Stomach smooth muscle (tissue), 2 donors: ENCODE measurements around the gene PSG6.
"Not testable (repeated sequence)": the region's sequence is repeated elsewhere in the genome, so short reads cannot be mapped to it uniquely, and the experiment has no call there.

Experiments
- H3K27ac ChIP-seq: one replicate; pipeline ENCODE4 v1.7.0; 2013; ENCODE audit warnings: mild to moderate bottlenecking, low read length, inconsistent platforms
- H3K27me3 ChIP-seq, 2 donors: one replicate each; pipeline ENCODE4 v1.7.0; 2013; ENCODE audit warnings: low read length in 2 of 2; ENCODE audit not compliant: insufficient read depth in 2 of 2, control insufficient read depth in 1 of 2
- H3K36me3 ChIP-seq, 2 donors: one replicate each; pipeline ENCODE4 v1.7.0; 2013; ENCODE audit warnings: low read length in 2 of 2; ENCODE audit not compliant: control insufficient read depth in 2 of 2, insufficient read depth in 2 of 2
- H3K4me1 ChIP-seq: one replicate; pipeline ENCODE4 v1.7.0; 2013; ENCODE audit warnings: low read length; ENCODE audit not compliant: control insufficient read depth, insufficient read depth
- H3K4me3 ChIP-seq, 2 donors: one replicate each; pipeline ENCODE4 v1.7.0; 2013; ENCODE audit warnings: low read length in 2 of 2
- H3K9ac ChIP-seq, 2 donors: one replicate each; pipeline ENCODE4 v1.7.0; 2013; ENCODE audit warnings: low read length in 2 of 2, mild to moderate bottlenecking in 1 of 2
- H3K9me3 ChIP-seq, 2 donors: one replicate each; pipeline ENCODE4 v1.7.0; 2013; ENCODE audit warnings: low read length in 2 of 2; ENCODE audit not compliant: control insufficient read depth in 2 of 2
- donor health status: healthy.
- donor health status: Pancreatic carcinoma.

The PSG6 gene

DNA sequence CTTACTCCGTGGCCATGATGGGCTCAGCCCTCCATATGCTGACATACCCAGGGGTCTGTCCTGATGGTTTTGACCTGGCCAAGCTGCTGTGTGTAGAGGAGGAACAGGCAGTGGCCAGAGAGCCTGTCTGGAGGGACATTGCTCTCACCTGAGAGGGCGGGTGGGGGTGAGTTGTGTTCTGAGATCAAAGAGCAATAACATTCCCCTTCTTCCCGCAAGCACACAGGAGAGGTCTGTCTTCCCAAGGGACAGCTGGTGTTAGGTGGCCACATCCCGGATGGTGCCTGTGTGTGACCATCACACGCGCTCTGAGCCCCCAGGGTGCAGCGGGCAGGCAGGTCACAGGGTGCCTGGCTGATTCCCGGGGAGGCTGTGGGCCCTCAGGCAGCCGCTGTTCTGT, 37.1 kb downstream of the PSG6 start:
- not testable (repeated sequence) for H3K4me1 ChIP-seq, H3K36me3 ChIP-seq, H3K9ac ChIP-seq, H3K27me3 ChIP-seq, H3K27ac ChIP-seq, H3K4me3 ChIP-seq, H3K9me3 ChIP-seq

GRCh38 chr19:42879613-42880012, 38.1 kb downstream of the PSG6 start, which contains the start of gene PSG1:
PSG1 (minus strand) TSS chr19:42879713; CDS start chr19:42879581, 132 bp downstream.
- H3K9me3 ChIP-seq: no peaks in the 10 kb centered on the region
- H3K27me3 ChIP-seq: no peaks in the 10 kb centered on the region
- no peak within 1 kb of the TSS for H3K27ac ChIP-seq
- no peak within 1 kb of the TSS for H3K9ac ChIP-seq
- no peaks in the 10 kb centered on the region for H3K36me3 ChIP-seq
- H3K4me3 ChIP-seq: no peak within 1 kb of the TSS
- H3K4me1 ChIP-seq: no peaks in the 10 kb centered on the region

- H3K4me1 ChIP-seq, H3K27ac ChIP-seq, H3K9me3 ChIP-seq, H3K27me3 ChIP-seq, H3K36me3 ChIP-seq, H3K4me3 ChIP-seq, H3K9ac ChIP-seq: not testable (repeated sequence)
Measured at GRCh38 chr19:42876596-42876995, 41.1 kb downstream of the PSG6 start.

DNA sequence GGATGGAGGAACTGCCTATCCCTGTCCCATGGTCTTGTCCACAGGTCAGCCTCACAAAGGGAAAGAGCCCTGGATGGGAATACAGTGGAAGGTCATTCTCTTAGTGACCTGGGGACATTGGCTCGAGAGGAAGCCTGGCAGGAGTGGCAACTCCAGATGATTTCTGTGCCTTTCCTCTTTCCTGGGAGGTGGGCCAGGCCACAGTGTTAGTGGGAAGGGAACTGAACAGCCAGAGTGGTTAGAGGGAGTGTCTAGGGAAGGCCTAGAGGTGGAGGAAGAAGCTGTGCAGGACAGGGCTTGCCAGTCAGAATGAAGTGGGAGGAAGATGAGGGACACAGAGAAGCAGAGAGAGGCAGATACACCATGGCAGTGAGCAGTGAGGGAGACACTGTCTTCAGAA, 41.8 kb downstream of the PSG6 start:
- H3K9ac ChIP-seq, H3K36me3 ChIP-seq, H3K4me3 ChIP-seq, H3K4me1 ChIP-seq, H3K27ac ChIP-seq, H3K9me3 ChIP-seq, H3K27me3 ChIP-seq: not testable (repeated sequence)

DNA sequence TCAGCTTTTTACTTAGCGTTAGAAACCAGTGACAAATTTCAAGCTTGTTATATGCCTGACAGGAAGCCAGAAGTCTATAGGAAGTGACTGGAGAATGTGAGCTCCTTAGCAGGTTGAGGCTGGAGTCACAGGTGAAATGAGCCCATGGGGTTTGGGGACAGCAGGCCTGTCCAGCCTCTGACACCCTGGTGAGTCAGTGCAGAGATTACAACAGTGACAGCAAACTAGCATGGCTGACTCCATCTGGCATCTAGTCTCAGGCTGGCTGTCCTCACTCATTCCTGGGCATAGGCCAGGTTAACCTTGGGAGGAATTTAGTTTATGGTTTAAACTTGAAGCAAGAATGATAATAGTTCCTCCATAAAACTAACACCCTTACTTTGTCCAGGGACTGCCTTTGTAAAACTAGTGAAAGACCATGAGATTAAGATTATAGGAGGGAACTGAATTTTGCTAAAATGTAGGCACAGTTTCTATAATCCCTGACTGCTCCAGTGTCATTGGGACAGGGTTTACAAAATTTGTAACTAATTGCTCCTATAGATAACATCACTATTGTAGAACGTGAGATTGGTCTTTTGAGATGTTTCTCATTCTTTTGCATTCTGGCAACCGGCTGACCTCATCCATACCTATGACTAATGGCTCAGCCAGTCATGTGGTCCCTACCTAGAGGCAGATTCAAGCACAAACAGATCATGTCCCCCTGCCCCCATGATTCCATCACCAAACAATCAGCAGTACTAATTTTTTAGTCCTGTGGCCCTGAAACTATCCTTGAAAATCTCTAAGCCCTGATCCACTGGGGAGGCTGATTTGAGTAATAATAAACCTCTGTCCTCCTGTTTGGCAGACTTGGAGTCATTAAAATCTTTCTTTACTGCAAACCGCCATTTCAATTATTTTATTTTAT, 42.5 kb downstream of the PSG6 start:
- H3K27me3 ChIP-seq, H3K9ac ChIP-seq, H3K36me3 ChIP-seq, H3K4me1 ChIP-seq, H3K9me3 ChIP-seq, H3K4me3 ChIP-seq, H3K27ac ChIP-seq: not testable (repeated sequence)

DNA sequence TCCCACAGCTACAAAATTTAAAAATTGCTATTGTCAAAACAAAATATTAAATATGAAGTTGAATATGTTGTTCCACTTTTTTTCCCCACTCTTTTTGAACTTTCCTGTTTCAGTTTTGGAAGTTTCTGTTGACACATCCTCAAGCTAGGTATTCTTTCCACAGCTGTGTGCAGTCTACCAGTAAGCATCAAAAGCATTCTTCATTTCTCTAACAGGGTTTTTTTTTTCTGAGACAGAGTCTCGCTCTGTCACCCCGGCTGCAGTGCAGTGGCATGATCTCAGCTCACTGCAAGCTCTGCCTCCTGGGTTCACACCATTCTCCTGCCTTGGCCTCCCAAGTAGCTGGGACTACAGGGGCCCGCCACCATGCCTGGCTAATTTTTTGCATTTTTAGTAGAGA, 43.6 kb downstream of the PSG6 start:
- not testable (repeated sequence) for H3K9ac ChIP-seq, H3K4me1 ChIP-seq, H3K4me3 ChIP-seq, H3K9me3 ChIP-seq, H3K27me3 ChIP-seq, H3K27ac ChIP-seq, H3K36me3 ChIP-seq

DNA sequence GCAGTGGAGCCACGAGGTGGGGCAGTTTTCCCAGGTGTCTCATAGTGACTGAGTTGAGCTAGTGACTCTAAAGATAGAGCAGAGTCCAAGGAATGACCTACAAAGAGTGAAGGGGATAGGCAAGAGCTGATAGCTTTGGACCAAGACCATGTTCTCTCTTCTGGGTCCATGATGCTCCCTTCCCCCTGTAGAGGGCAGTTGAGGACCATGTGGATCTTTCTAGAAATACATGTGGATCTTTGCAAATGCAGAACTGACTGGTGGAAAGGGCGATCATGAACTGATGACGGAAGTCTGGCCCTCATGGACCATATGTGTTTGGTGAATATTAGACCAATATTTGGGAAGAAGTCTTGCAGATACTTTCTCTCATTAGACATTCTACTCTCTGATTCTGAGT, 45.1 kb downstream of the PSG6 start:
- Histone ChIP-seq H3K4me3 (no peak overlapping the region), H3K4me1 (no peaks in the 10 kb centered on the region), H3K27ac (no peak overlapping the region), H3K27me3 (no peaks in the 10 kb centered on the region), H3K9me3 (no peaks in the 10 kb centered on the region), H3K9ac (no peak overlapping the region), H3K36me3 (no peaks in the 10 kb centered on the region)

DNA sequence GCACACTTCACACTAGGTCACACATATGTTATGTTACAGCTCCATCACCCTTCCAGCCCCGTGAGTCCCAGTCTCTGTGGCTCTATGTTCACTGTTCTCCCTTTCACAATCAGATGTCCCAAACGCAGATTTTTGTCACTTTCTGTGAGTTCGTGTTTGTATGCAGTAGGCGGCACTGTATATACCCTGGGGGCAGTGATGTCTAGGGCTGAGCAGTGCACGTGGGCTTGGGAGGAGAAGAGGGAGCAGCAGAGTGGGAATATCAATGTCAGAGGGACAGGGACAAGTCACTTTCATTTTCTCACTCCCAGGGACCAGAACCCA, 60.2 kb downstream of the PSG6 start:
- Histone ChIP-seq H3K9ac (no peak overlapping the region), H3K27ac (no peak overlapping the region), H3K9me3 (no peaks in the 10 kb centered on the region), H3K27me3 (no peaks in the 10 kb centered on the region), H3K4me1 (no peaks in the 10 kb centered on the region), H3K36me3 (no peaks in the 10 kb centered on the region), H3K4me3 (no peak overlapping the region)

- H3K9ac ChIP-seq, H3K4me1 ChIP-seq: not testable (repeated sequence)
Measured at GRCh38 chr19:42856866-42857543, 60.7 kb downstream of the PSG6 start.

GRCh38 chr19:42854745-42855144, 62.9 kb downstream of the PSG6 start:
- H3K9me3 ChIP-seq, H3K27ac ChIP-seq, H3K27me3 ChIP-seq, H3K4me1 ChIP-seq, H3K4me3 ChIP-seq, H3K36me3 ChIP-seq, H3K9ac ChIP-seq: not testable (repeated sequence)

More at GRCh38 chr19:42856866-42857543, 60.7 kb downstream of the PSG6 start:
- H3K4me3 ChIP-seq, H3K27ac ChIP-seq, H3K27me3 ChIP-seq, H3K36me3 ChIP-seq, H3K9me3 ChIP-seq: not testable (repeated sequence)

DNA sequence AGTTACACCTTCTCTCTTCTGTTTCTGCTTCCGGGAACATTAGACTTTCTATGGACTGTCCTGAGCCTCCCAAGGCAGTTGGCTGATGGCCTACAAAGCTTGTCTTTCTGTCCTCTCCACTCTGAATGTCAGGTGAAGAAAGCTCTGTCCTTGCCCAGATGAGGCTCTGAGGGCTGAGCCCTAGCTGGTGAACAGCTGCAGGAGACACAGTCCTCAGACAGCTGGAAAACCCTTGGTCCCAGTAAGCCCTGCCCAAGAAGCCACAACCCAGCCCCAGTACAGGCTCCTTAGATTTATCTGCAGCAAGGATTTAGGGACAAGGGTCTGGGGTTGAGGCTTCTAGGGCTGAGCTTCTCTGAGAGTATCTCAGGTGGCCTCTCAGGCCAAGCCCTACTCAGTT, 64.5 kb downstream of the PSG6 start:
- H3K36me3 ChIP-seq, H3K4me3 ChIP-seq, H3K27ac ChIP-seq, H3K27me3 ChIP-seq, H3K9me3 ChIP-seq, H3K4me1 ChIP-seq, H3K9ac ChIP-seq: not testable (repeated sequence)
